Lower leg skin (tissue), 3 donors: ENCODE data around the gene EDEM2.
"Not testable (repeated sequence)": the region's sequence is repeated elsewhere in the genome, so short reads cannot be mapped to it uniquely, and the experiment has no call there.

Source experiments
- POLR2A ChIP-seq, 2 donors: fragments of 450-650 bp; IDR thresholded peaks; one replicate each; pipeline ENCODE4 v1.6.1; 2016 to 2017; ENCODE audit warnings: antibody characterized with exemption in 2 of 2, mild to moderate bottlenecking in 1 of 2, moderate library complexity in 1 of 2
- TF ChIP-seq, protein P1 (sequence below), 3 donors: fragments of 450-650 bp; IDR thresholded peaks; one replicate each; pipeline ENCODE4 v1.5.1; 2016; ENCODE audit warnings: antibody characterized with exemption in 3 of 3, mild to moderate bottlenecking in 3 of 3, moderate library complexity in 2 of 3

DNA sequence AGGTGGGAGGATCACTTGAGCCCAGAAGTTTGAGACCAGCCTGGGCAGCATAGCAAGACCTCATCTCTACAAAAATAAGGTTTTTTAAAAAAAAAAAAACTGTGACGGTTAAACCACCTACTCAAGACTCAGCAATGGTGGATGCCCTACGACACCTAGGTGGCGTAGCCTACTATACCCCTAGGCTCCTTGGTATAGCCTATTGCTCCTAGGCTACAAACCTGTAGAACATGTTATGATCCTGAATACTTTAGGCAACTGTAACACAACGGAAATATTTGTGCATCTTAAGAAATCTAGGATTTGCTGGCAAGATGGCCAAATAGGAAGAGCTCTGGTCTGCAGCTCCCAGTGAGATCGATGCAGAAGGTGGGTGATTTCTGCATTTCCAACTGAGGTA, 13.2 kb upstream of the EDEM2 start:
- TF ChIP-seq, protein P1, sequence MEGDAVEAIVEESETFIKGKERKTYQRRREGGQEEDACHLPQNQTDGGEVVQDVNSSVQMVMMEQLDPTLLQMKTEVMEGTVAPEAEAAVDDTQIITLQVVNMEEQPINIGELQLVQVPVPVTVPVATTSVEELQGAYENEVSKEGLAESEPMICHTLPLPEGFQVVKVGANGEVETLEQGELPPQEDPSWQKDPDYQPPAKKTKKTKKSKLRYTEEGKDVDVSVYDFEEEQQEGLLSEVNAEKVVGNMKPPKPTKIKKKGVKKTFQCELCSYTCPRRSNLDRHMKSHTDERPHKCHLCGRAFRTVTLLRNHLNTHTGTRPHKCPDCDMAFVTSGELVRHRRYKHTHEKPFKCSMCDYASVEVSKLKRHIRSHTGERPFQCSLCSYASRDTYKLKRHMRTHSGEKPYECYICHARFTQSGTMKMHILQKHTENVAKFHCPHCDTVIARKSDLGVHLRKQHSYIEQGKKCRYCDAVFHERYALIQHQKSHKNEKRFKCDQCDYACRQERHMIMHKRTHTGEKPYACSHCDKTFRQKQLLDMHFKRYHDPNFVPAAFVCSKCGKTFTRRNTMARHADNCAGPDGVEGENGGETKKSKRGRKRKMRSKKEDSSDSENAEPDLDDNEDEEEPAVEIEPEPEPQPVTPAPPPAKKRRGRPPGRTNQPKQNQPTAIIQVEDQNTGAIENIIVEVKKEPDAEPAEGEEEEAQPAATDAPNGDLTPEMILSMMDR (IDR thresholded peaks at IDR 0.05): not testable (repeated sequence)
- not testable (repeated sequence) for TF ChIP-seq POLR2A (IDR thresholded peaks at IDR 0.05)
